ENCODE results near the gene TRIP10.

Gene TRIP10

DNA sequence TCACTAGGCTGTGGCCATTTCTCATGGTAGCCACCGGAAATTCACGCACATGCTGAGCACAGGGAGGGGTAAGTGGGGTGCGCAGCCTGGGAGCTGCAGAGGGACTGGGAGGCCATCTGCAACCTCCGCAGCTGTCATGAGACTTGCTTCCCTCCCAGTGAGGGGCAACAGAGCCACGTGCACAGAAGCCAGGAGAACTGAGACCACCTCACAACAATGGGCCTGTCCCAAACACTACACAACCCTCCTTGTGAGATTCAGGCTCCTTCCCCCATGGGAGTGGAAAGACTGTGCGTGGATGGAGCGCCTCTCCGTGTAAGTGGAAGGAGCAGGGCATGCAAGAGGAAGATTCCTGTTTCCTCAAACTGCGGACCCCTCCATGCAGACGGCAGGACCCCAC, 27.9 kb upstream of the TRIP10 start:
- no peak for DNase-seq

DNA sequence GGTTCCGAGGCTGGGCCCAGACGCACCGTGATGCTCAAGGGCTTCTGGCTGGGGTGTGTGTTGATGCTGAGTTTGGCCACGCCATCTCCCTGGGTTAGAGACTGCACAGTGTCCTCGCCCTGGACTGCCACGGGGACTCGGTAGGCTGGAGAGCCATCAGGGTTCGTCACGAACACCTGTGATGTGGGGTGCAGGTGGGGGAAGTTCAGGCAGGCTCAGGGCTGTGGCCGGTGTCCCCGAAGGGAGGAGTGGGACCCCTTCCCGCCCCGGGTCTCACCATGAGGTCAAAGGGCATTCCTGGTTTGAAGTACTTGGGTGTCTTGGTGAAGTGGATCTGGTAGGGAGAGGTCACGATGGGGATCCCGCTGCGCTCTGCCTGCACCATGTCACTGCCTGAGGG, 27.2 kb upstream of the TRIP10 start:
- DNase-seq = no peak

DNA sequence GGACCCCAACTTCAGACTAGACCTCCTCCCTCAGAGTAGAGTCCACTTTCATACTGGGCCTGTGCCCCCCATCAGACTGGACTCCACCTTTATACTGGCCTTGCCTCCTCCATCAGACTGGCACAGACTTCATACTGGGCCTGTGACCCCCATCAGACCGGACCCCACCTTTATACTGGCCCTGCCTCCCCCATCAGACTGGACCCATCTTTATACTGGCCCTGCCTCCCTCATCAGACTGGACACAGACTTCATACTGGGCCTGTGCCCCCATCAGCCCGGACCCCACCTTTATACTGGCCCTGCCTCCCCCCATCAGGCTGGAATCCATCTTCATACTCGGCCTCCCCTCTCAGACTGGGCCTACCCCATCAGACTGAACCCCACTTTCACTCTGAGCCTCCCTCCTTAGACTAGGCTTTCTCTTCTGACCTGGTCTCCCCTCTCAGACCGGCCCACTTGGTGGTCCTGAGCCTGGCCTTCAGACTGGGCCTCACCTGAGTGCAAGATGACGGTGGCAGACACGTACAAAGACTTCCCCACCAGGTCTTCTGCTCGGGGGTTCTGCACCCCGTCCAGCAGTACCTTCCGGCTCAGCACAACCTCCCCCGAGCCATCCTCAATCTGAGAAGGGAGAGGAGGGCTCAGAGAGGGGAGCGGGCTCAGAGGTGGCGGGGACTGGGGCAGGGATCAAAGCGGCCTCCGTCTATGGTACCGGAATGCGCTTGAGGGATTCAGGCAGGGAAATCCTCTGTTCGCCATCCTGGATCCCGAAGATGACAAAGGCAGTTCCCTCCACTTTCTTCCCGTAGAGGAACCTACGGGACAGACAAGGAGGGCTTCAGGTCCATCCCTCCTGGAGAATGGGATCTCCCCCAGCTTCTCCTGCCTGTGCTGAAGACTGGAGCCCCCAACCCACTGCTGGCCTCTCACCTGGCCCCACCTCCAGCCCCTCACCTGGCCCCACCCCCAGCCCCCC, 26.5 kb upstream of the TRIP10 start:
- DNase-seq = no peak

DNA sequence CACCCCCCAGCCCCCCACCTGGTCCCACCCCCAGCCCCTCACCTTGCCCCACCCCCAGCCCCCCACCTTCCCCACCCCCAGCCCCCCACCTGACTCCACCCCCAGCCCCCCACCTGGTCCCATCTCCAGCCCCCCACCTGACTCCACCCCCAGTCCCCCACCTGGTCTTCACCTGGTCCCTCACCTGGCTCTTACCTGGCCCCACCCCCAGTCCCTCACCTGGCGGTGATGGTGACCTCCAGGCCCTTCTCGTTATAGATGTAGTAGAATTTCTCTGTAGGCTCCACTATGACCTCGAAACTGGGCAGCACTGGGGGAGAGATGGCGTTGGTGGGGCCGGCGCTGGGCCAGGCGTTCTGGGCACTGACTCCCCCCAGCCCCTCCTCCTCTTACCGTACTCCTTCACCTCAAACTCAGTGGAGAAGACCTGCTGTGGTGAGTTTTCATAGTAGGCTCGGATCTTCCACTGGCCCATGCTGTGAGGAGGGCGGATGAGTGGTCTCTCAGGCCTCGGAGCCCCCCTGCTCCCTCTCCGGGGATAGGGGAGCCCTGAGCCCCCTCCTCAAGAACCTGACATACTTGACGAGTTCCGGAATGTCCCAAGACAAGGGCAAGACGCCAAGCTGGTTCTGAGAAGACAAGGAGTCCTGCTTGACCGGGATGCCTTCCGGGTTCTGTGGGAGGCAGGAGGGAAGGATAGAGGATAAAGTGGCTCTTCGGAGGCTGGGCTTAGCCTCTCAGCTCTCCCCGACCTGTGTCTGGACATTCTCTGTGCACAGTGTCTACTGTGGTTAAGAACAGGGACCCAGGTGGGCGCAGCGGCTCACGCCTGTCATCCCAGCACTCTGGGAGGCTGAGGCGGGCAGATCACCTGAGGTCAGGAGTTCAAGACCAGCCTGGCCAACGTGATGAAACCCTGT, 25.4 kb upstream of the TRIP10 start:
- DNase-seq = no peak

DNA sequence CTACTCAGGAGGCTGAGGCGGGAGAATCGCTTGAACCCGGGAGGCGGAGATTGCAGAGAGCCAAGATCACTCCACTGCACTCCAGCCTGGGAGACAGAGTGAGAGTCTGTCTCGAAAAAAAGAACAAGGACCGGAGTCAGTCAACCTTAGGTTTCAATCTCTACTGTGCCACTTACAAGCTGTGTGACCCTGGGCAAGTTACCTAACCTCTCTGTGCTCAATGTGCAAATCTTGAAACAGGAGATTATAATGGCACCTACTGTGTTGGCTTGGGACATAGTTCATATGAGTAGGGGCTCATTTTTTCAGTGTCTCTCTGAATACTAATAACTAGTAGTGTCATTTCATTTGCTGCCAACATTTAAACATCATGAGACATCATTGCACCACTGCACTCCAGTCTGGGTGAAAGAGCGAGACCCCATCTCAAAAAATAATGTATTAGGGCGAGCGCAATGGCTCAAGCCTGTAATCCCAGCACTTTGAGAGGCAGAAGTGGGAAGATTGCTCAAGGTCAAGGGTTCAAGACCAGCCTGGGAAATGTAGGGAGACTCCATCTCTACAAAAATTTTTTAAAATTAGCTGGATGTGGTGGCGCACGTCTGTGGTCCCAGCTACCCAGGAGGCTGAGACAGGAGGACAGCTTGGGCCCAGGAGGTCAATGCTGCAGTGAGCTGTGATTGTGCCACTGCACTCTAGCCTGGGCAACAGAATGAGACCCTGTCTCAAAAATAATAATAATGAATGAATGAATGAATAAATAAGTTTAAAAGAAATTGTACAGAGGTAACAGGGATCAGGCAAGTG, 24.5 kb upstream of the TRIP10 start:
- no peak for DNase-seq

DNA sequence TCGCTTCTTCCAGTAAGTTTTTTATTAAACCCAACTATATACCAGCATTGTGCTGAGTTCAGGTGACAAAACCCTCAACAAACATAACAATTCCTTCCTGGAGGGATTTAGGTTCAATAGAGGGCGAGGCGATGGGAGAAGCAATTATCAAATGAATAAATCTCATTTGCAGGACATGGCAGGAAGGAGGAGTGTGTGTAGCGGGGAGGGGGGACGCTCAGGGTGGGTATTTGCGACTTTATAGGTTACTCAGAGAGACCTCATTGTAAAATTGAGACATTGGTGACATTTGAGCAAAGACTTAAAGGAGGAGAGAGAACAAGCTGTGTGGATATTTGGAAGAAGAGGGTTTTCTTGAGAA, 22.9 kb upstream of the TRIP10 start:
- DNase-seq = no peak

DNA sequence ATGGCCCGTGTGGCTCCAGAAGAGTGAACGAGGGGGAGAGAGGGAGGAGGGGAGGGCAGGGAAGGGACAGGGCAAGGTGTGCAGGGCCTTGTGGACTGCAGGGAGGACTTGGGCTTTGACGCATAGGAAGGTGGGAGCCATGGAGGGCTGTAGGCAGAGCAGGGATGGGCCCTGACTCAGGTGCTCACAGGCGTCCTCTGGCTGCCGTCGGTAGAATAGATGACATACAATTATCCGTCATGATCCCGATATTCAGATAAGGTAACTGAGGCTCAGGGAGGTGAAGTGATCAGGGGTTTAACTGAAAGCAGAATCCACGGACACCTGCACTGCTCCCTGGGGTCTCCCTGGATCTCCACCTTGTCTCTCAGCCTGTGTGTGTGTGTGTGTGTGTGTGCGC, 22.4 kb upstream of the TRIP10 start:
- DNase-seq = no peak

DNA sequence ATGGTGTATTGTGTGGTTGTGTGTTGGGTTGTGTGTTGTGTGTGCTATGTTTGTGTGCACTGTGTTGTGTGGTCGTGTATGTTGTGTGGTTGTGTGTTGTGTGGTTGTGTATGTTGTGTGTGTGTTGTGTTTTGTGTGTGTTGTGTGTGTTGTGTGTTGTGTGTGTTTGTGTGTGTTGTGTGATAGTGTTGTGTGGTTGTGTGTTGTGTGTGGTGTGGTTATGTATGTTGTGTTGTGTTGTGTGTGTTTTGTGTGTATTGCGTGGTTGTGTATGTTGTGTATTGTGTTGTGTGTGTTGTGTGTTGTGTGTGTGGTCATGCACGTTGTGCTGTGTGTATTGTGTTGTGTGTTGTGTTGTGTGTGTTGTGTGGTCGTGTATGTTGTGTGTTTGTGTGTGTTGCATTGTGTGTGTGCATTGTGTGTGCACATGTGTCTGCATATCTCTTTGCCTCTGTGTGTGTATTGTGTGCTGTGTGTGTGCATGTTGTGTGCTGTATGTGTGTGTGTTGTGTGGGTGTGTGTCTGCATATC, 22.0 kb upstream of the TRIP10 start:
- DNase-seq = no peak

DNA sequence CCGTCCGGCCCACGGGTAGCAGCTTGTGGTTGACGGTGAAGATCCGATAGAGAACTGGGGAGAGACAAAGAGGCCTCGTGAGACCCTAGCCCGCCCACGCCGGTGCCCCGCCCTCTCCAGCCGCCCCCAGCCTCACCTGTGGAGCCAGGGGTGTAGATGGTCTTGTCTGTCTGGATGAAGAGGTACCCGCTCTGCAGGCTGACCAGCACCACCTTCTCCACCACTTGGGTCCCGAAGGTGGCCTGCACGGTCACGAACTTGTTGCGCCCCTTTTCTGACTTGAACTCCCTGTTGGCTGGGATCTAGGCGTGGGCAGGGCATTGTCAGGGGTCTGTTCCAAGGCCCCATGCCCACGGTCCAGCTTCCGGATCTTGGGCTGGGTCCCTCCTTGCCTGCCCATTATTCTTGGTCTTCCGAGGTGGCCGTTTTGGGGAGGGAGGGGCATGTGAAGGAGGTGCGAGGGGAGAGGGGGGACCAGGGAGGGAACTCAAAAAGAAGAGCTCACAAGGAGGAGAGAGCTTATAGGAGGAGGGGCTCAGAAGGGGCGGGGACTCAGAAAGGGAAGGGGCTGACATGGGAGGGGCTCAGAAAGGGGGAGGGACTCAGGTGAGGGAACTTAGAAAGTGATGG, 21.3 kb upstream of the TRIP10 start:
- DNase-seq = no peak

DNA sequence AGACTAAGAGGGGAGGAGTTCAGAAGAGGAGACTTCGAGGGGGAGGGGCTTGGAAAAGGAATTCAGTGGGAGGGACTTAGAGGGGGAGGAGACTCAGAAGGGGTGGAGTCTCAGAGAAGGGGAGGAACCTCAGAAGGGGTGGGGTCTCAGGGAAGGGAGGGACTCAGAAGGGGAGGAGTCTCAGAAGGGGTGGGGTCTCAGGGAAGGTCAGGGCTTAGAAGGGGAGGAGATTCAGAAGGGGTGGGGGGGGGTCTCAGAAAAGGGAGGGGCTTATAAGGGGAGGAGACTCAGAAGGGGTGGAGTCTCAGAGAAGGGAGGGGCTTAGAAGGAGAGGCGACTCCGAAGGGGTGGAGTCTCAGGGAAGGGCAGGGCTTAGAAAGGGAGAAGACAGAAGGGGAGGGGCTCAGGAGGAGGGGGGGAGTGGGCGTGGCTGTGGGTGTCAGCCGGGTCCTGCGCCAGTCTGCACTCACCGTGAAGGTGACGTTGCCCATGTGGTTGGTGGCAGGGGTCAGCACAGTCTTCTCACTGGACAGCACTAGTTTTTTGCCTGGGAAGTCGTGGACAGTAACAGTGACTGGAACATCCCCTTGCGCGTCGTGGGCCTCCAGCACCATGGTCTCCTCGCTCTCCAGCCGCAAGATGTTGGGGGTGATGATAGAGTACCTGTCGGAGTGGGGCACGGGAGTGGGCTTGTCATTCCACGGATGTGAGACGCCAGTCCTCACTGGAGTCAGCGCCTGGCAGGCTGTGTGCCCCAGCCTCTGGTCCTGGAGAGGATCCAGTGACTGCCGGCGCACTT, 20.5 kb upstream of the TRIP10 start:
- no peak for DNase-seq

DNA sequence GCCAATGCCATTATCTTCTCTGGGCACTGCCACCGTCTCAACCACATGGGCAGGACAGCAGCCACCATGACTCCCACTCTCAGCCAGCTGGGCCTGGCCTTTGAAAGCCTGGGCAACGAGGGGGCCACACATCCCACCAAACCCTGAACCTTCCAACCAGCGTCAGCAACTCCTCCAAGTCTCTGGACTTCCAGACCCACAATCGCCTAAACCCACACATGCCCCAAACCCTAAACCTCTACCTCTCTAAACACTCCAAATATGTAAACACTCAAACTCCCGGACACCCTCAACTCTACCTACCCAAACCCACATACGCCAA, 20.0 kb upstream of the TRIP10 start:
- DNase-seq = no peak

DNA sequence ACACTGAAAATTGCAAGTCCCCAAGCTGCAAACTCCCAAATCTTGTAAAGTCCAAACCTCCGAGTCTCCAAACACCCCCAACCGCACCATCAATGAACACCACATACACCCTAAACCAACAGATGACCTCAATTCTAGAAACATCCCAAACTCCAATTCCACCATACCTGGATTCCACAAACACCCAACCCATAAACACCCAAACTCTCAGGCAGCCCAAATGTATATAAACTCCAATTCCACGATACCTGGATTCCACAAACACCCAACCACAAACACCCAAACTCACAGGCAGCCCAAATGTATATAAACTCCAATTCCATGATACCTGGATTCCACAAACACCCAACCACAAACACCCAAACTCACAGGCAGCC, 19.5 kb upstream of the TRIP10 start:
- DNase-seq = no peak

DNA sequence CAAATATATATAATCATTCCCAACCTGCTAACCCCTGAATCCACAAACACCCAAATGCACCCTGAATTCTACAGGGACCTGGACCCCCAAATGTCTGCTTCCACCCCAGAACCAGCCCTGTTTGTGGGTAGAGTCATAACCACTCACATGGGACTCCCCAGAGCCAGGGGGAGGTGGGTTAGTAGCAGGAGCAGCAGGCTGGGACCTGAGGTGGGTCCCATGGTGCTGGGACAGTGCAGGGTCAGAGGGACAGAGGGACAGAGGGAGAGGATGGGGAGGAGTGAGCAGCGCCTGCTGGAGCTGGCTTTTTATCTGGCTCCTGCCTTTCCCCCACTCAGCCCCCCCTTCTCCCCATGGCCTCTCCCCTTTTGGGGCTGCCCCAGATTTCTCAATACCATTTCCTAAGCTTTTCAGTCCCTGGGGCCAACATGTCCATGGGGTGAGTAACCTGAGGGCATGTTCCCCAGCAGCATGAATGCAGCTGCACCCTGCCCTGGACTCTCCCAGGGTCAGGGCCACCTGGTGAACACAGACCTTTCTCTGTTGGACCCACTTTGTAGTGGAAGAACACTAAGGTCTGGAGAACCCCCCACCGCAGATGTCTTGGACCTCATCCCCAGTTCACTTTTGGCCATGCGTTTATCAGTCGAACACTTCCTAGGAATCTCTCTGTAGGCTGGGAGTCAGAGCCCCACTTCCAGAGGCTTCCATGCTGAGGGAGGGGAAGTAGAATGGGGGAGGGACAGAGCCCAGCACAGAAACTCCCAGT, 18.9 kb upstream of the TRIP10 start, which contains the start of gene C3:
TSS of gene C3 (minus strand) at position 282 of the 769 bp plus-strand sequence. CDS start at position 221, 61 bp downstream.
- DNase-seq = no peak

DNA sequence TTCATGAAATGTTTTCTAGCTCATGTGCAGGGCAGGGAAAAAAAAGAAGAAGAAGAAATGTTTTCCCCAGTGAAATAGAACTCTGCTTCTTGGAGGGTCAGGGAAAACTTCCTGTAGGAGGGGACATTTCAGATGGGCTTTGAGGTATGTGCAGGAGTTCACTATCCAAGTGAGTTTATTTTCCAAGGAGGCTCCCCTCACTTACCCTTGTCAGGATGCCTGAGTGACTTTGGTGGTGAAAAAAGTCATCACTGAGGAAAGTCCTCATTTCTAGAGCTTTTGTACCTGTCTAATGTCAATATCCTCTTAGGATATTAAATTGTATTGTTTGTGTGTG, 18.4 kb upstream of the TRIP10 start:
- no peak for DNase-seq

DNA sequence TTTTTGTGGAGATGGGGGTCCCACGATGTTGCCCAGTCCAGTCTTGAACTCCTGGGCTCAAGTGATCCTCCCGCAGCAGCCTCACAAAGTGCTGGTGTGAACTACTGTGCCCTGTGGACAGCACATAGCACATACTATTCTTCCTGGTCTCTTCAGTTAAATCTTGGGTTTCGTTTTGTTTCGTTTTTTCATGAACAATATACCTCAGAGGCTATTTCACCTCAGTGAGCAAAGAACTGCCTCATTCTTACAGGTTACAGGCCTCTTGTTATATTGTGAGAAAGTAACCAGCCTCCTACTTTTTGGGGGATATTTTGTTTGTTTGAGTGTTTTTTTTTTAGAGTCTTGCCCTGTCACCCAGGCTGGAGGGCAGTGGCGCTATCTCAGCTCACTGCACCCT, 17.7 kb upstream of the TRIP10 start:
- DNase-seq = no peak

DNA sequence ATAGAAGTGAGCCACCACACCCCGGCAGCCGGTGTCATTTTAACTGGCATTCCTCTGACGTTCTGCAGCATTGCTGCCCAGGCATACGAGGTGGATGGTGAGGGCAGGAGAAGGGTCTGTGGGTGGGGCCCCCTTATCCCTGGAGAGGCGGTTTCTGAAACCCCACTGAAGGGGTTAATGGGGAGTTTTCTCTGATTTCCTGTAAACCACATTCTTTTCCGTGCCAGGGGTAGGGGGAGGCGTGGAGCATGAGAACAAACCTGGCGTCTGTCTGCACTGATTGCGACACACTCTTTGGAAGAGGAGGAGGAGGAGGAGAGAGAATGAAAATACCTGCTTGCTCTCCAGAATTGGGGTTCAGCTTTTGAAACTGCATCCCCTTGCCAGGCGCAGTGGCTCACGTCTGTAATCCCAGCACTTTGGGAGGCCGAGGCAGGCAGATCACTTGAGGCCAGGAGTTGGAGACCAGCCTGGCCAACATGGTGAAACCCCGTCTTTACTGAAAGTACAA, 16.3 kb upstream of the TRIP10 start:
- no peak for DNase-seq

DNA sequence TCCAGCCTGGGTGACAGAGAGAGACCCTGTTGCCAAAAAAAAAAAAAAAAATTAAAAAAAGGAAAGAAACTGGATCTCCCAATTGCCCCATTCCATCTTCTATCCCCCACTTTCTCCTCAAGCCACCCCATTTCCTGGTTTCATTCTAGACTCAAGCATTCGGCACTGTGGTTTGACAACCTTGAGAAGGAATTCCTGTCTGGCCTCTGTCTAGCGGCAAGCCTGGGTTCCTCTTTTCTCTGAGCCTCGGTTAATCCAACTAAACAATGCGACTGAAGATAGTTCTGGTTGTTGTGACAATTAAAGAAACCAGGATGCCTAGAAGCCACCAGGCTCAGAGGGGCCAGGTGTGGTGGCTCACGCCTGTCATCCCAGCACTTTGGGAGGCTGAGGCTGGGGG, 15.7 kb upstream of the TRIP10 start:
- no peak for DNase-seq

DNA sequence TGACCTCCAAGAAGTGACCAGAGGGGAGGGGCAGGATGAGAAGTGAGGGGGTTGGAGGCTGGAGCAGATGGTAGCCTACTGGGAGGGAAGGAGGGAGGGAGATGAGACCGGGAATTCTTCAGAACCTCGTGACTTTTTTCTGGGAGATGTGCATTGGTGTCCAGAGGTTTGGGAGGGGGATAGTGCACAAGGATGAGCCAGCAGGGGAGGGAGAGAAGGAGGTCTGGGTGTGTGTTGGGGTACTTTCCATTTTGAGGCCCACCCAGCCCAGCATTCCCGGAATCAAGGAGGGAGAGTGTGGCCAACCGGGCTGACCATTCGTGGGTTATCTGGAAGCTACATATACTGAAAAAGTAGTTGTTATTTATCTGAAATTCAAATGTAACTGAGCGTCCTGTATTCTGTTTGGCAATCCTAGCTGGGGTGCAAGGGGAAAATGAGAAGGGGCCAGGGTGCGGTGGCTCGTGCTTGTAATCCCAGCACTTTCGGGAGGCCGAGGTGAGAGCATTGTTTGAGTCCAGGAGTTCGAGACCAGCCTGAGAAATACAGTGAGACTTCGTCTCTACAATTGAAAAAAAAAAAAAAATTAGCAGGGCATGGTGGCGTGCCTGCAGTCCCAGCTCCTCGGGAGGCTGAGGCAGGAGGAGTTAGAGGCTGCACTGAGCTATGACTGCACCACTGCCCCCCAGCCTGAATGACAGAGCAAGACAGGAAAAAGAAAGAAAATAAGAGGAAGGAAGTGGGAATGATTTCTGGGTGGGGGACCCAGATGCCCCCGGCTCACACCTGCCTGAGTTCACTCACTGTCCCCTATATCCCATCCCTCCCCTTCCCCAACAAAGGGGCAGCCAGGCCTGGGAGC, 14.6 kb upstream of the TRIP10 start:
- no peak for DNase-seq

DNA sequence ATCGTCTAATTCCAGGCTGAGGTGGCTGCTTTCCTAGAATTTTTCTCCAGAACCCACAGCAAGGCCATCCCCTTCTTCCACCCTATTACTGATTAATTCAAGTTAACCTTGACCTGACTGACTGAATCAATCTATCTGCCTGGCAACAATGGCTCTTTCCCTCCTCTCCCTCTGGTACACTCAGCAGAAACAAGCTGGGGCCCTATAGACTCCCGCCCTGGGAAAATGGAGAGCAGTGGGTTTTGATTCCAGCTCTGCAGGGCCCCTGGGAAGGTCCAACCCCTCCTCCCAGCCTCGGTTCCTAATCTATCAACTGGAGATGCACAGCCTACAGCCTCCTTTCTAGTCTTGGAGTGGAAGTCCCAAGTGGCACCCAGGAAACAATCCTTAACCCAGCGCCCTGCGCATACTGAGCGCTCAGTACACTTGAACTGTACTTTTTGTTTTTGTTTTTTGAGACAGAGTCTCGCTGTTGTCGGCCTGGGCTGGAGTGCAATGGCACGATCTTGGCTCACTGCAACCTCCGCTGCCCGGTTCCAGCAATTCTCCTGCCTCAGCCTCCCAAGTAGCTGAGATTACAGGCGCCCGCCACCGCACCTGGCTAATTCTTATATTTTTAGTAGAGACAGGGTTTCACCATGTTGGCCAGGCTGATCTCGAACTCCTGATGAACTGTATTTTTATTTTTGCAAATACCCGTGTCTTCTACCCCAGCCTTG, 13.8 kb upstream of the TRIP10 start:
- DNase-seq = no peak
